Fibroblast of skin of right biceps (primary cell): ENCODE data around the gene MACROH2A1.

Experiments used
- DNase-seq: peaks from one replicate; pipeline ENCODE4 v3.0.0-alpha.2; 2013

Gene MACROH2A1

DNA sequence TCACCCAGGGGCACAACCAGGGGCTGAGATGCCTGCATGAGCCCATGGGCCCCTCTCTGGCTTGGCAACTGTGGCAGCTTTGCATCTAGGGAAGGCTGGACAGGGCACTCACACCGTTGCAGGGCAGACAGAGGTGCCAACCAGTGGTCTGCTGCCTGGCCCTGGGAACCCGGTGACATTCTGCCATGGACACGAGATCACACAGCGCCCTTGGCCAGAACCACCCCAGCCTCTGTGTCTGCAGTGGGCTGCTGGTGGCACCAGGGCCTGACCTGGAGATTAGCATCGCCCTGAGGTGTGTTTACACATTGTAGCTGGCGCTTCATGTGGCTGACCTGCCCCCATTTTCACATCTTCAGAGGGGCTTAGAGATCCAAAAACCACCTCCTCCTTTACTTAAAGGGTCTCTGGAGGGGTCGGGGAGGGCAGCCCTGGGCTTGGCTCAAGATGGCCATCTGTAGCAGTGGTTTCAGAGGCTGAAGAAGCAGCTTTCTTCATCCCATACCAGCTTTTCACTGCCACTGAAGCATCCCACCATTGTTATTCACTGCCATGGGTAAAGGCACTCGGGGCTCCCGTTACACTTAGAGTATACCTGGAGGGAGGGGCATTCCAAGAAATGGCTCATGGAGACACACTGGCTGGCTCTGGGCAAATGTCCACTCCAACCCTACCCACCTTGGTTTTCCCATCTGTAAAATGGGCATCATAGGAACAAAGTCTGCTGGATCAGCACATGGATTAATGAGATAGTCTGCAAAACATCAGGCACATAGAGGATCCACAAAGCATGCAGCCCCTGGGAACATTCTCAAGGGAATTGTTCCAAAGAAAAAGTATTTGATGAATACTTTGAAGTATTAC is 36.7 kb upstream of the MACROH2A1 start:
- DNase-seq, result peak; percentile 35

DNA sequence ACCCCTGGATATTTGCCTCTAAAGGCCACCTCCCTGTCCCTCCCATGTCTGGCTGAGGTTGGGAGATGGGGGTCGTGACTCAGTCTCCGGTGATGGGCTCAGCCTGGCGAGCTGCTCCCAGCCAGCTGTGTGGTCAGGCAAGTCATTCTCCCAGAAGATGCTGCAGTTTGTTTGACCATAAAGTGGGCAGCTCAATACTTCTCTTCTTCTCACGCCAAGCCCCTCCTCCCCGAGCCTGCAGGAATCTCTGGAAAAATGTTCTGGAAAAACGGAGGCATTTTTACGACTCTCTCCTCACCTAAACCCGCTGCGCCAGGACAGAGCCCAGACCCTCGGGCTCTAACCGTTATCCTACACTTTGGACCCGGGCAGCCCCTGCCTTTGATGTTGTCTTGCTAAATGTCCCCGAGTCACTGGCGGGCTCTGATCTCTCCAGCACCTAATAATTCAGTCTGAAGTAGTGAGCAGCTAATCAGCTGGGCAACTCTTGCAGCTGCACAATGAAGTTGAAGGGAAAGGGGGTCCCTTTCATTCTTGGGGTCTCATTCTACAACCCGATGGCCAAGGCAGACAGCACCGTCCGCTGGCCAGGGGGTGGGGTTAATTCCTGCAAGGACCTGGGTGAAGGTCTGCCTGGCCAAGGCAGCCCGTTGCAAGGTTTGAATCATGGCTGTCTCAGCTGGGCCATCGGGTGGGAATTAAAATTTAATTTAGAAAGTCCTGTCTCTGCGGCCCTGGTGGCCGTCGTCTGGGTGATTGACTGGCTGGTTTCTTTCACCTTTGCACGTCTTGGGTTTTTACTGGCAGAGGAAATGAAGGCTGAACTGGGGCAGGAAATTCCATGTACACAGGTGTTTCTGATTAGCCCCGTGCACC is 35.8 kb upstream of the MACROH2A1 start:
- DNase-seq, result peak; percentile 72

DNA sequence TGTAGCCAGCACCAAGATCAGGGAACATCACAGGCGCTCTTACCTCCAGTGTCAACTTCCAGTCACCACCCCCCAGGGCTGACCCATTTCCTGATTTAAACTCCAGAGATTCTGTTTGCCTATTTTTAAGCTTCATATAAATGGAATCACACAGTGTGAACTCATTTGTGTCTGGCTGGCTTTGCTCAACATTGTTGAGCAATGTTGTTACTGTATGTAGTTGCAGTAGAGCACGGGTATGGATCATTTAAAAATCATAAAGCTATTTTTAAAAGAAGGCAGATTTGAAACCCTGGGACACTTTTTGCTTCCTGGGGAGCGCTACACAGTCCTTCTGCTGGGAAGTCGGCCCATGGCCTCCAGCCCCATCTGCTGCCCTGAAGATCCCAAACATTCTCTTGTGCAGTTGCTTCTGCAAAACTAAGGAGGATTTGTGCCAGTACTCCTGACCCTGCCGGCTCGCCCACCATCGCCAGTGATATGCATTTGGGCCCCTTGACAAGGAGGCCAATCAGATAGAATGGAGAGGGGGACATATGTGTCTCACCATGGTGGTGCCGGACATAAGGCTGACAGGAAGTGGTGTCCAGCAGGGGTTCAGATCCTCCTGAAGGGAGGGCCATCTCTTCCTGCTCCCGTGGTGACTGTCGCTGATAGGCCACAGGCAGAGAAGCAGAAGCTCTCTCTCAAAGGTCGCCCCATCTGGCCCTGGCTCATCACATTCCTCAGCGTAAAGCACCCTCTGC is 34.8 kb upstream of the MACROH2A1 start:
- DNase-seq, result peak; percentile 72

DNA sequence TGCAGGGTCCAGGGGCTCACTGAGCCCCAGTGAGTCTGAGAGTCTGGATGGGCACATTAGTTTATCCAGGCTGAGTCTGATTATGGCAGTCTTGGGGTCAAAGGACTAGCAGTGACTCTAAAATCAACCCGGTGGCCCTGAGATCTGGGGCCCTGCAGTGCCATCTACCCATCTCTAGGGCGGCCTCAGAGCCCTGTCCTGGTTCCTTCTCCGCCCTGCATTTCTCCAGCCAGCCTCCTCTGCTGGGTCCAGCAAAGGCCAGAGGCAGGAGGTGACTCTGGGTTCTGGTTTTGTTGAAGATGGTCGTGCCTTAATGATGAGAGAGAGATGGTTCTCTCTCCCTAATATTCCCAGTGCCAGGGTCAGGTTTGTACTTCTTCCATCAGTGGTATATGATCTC is 33.1 kb upstream of the MACROH2A1 start:
- DNase-seq, result no peak

DNA sequence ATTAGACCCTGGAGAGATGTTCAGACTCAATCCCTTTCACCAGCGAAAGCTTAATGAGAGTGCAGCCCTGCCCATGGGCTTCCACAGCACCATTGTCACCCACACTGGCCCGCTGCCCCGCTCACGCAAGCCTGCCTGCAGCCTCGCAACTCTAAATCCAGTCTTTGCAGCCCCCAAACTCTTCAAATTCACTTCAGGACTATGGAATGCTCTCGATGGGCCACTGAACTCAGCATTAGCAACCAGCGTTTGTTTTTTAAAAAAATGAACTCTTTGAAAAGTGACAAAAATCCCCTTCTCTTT is 31.1 kb upstream of the MACROH2A1 start:
- no peak for DNase-seq

DNA sequence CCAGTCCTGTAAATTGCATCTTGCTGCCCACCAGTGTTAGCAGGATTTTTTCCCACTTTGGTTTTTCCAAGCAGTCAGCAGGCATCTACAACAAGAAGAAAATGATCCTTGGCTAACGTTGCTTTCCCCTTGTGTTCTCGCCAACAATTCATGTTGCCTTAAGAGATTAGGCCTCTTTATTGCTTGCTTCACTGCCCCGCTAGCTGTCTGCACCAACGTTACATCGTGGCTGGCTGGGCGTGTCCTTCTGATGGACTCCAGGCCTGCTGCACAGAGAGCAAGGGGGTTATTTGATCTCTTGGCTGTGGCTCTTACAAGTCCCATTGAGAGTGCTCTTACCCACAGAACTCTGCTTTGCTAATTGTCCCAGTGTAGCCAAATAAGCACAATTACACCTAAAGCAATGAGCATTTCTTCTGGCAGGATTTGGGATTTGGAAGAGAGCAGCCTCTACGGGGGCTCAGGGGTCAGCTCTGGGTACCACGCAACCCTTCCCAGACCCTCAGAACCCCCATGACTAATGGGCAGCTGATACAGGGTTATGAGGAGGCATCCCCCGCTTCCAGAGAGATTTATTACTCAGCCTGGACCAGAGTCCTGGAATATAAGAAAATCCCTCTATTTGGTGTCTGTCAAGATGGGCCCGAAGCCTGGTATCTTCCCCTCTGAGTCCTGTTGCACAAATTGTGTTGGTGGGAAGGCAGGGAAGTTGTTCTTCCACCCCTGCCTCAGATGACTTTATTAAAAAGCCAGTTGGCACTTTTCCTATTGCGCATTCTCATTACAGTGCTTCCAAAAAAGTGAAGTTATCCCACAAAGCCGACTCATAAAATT is 30.5 kb upstream of the MACROH2A1 start:
- DNase-seq, result peak; percentile 31

DNA sequence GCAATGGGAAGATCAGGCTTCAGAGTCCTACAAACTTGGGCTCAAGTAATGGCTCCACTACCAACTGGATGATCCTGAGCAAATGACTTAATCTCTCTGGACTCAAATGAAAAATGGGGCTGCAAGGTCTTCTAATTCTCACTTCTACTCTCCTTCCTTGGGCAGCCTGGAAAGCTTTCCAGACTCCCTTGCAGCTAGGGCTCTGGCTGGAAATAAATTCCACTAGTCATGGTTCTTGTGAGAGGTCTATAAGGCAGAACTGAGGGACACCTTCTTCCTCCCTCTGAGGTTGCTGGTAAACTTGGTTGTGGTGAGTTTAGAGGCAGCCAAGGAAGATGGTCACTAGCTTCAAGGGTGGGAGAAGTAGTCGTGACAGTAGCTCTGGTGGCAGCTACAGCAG is 29.6 kb upstream of the MACROH2A1 start:
- no peak for DNase-seq

DNA sequence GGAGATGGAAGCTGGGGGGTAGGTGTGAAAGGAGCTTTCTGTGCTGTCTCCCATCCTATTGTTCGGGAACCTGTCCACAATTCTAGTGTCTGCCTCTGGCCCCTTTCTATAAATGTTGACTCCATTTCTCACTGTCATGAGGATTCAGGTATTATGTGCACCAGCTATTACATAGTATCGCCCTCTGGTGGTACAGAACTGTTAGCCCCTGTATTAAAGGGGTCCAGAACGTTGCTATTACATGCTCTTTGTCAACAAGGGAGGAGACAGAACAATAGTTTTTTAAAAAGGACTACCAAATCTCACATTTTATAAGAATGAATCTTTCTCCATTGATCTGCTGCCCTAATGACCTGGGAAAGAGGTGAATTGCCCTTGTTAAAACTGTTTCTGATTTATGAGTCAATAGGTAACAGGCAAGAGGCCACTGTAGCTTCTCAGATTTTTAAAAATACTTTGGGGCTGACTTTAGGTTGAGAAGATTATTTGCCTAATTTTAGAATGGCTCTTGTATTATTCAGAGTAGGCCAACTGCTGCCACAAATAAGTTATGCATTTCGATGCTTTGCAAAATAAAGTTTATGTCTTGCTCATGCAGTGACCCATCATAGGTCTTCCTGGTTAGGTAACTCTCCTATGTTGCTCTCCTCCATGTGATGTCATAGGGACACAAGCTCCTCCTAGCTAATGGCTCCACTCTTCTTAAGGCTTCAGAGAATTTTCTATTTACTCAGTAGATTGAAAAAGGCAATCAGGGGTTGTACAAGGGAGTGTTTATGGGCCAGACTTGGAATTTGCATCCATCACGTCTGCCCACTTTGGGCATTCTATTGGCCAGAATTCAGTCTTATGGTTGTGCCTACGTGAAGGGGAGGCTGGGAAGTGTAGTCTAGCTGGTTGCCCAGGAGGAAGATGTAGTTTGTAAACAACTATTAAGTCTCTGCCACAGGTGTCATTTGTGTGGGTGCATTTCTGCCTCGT is 27.4 kb upstream of the MACROH2A1 start:
- peak; percentile 45 for DNase-seq

DNA sequence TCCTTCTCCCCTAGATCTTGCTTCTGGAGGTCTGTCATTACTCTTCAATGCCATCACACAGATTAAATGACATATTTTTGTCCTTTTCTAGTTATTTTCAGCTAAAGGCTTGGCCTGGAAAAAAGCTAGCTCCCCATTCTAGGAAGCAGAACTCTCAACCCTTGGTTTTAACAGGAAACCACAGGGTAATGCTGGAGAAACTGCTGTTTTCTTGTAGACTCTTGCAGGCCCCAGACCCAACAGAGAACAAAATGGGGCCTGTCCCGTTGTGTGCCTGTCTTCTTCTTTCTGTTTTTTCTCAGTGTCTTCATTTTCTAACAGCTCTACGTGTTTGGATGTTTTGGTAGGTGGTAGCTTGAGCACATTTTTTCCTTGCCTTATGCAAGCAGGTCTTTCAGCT is 26.6 kb upstream of the MACROH2A1 start:
- DNase-seq, result no peak

DNA sequence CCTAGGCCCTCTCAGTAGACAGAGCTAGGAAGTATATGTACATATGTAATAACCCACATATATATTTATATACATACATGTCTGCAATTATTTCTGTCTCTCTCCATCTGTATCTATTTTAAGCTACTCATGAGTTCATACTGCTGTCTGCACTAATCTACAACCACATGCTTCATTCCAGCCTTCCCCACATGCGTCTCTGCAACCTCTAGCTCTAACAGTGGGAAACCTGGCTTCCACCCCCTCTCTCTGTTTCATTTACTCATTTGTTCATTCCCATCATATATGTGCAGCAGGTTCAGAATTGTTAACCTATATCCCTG is 24.8 kb upstream of the MACROH2A1 start:
- peak; percentile 34 for DNase-seq

DNA sequence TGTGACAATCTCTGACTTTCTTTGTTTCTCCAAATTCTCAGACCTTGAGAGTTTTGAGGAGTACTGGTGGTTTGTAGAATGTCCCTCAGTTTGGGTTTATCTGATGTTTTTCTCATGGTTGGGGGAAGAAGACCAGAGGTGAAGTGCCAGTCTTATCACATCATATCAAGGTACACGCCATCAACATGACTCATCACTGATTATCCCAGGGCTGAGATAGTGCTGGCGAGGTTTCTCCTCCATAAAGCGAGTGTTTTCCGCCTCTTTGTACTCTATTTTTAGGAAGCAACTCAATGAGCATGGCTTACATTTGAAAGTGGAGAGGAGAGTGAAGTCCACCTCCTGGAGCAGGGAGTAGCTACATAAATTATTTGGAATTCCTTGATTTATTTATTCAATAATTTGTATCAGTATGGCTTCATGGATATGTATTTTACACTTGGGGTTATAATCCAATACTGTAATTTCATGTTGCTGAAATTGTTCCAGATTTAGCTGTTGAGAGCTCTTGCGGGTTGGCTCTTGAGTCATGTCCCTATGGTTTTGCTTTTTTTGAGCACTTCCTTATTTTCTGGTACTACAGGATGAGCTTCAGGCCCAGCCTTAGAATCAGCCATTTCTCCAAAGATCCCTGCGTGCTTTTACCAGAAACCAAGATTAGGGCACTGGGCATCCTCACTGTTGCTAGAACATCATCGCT is 24.3 kb upstream of the MACROH2A1 start:
- DNase-seq, result peak; percentile 36

DNA sequence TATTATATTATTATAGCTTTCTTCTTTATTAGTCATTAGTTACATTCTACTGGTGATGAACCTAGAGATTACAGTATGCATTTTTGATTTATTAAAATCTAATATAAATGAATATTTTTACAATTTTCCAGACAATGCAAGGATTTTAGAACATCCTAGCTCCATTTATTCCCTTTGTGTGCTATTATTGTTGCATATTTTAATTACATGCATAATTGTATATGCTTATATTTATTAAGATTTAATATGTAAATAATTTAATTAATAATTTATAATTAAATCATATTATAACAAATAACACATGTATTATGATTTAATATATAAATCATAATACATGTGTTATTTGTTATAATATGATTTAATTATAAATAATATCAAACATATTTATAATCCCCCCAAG is 23.4 kb upstream of the MACROH2A1 start:
- no peak for DNase-seq

DNA sequence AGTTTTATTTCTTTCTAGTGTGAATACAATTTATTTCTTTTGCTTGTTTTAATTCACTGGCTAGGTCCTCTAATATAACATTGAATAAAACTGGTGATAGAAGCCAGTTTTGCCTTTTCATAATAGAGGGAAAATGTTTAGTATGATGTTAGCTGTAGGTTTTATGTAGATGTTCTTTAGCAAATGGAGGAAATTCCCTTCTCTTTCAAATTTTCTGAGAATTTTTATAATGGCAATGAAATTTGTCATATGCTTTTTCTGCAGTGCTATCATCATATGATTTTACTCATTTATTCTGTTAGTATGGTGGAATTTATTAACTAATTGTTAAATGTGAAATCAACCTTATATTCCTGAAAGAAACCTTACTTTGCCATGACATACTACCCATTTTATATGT is 18.1 kb upstream of the MACROH2A1 start:
- DNase-seq, result no peak

DNA sequence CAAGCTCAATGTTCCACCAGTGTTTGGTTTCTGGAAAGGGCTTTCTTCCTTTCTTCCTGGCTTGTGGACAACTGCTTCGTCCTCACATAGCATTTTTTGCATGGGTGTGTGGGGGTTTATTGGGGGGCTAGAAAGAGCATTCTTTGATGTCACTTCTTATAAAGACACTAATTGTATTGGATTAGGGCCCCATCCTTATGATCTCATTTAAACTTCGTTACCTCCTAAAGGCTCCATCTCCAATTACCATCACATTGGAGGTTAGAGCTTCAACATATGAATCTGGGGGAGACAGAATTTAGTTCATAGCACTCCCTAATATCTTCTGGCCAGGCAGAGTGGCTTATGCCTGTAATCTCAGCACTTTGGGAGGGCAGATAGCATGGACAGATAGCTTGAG is 6.1 kb upstream of the MACROH2A1 start:
- no peak for DNase-seq

DNA sequence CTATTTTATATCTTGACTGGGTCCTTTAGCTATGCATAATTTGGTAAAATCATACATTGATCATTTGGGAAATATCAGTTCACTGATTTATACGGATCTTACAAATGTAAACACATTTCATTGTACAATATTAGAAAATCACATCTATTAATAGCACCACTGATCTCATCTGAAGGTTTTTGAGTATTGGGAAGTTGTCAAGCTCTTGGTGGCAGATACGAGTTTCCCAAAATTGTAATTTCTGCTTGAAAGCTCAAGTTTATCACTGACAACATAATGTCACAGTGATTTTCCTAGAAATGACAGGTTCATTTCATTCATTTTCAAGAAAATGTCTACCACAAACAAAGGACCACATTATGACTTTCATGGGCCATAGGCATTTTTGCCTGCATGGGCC is 3.0 kb upstream of the MACROH2A1 start:
- DNase-seq, result no peak

DNA sequence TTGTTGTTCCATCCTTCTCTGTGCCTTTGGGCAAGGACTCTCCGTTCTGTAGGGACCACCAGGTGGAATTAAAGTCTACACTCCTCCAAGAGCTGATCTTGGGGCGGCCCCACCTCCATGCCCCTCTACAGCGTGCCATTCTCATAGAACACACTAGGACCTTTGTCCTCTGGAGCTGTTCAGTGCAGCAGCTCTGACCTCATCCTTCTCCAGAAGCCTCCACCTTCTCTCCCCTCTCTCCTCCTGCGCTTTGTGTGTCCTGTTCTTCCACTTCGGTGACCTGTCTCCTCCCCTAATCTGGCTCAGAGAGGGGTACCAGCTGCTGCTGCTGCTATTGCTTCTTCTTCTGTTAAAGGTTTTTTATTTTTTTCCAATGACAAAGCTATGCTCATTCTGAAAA is 1.8 kb upstream of the MACROH2A1 start:
- DNase-seq, result no peak

DNA sequence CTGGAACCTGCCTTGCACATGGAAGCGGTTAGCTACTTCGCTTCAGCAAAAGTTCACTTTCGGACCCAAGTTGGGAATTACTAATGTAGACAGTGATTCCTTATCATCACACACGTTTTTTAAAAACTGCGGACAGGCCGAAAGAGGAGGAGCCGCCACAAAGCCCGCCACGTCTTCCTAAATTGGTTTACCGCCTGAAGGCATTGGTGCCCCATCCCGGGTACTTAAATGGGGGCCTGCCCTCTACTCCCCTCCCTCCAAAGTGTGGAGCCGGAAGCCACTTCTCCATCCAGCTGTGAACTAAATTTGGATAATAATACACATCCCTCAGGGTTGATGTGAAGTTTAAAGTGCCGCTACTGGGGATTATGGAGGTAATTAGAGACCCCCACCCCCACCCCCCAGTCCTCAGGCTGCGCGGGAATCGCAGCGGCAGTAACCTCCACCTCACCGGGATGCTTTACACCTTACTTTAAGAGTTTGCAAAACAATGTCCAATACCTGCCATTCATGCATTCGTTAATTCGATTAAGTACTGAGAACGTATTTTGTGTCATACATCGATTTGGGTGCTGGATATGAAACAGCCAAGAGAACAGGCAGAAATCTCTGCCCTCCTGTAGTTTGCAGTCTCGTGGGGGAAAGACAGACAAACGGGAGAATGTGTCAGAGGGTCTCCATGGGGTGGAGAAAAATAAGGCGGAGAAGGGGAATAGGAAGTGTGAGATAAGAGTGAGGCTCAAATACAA is 937 bp upstream of the MACROH2A1 start:
- DNase-seq, result peak; percentile 23

DNA sequence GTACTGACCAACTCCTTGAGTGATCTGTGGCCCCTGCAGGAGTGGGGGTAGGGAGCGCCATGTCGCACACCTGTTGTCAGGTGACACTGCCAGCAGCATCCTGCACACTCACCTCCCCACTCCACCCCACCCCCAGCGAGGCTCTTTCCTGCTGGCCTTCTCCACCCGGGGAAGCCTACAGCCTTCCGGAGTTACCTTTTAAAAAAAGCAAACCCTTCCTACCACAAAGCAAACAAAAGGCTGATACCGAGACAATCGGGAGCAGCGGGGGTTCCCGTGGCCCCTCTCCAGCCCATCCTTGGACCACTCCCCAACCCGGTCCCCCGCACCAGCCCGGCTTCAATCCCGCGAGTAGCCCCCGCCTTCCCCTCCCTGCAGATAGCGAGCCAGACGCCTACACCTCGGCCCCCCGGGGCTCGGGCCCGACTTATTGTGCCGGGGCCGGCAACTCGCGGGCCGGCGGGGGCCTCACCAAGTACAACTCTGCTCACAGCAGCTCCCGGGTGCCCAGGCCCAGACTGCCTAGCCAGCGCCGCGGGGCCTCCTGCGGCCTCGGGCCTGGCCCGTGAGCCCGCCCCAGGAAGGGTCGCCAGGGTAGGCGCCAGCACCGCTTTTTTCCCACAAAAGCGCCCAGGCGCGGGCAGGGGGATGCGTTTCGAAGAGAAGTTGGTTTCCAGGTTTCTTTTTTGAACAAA is 724 bp downstream of the MACROH2A1 start:
- peak; percentile 36 for DNase-seq

DNA sequence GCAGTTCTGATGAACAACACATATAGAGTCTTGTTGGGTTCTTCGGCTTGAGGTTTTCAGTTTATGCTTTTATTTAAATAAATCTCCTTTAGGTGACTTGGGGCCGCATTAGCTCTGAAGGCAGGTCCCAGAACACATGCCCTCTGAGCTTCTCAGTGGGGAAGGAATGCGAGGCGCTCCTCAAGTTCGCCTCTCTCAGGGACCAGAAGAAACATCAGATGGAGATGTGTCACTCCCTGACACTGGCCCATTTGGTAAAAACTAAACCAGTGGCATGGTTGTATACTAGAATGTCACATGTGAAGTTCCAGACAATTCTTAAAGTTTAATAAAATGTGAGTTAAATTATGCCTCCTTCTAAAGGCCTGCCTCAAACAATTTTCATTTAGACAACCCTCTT is 1.9 kb downstream of the MACROH2A1 start:
- DNase-seq, result no peak
